CD4-positive, alpha-beta T cell (primary cell): ENCODE data around the gene PFKL. TPM values are rescaled to one million over a fixed set of nuclear protein-coding genes. Genes with fewer than 3 reads are reported as not detected.

ENCODE experiments used
- ATAC-seq: fragments of 200-7000 bp; cut with Tn5 transposase; one replicate; pipeline ENCODE4 v1.10.0; 2022; ENCODE audit warnings: mild to moderate bottlenecking; ENCODE audit not compliant: poor library complexity
- CTCF ChIA-PET: fragments of 350-600 bp; sonication (Branson Sonifier 250); formaldehyde crosslinking; loops from one replicate; lab custom pipeline; 2021; ENCODE audit warnings: antibody characterized with exemption, inconsistent platforms; lab: Charles Lee
- POLR2A ChIA-PET: fragments of 350-600 bp; sonication (Branson Sonifier 250); formaldehyde crosslinking; loops from one replicate; lab custom pipeline; 2021; ENCODE audit warnings: antibody characterized with exemption, inconsistent platforms; lab: Charles Lee
- DNase-seq, 14 experiments: peaks; one replicate each; pipeline ENCODE4 v3.0.0-alpha.2; 2013 to 2020; ENCODE audit warnings: mixed read lengths in 2 of 14
- H3K27ac ChIP-seq, 2 donors: one replicate each; pipeline versions ENCODE4 v1.5.1 to v1.7.0; 2013; ENCODE audit warnings: low read length in 2 of 2, low read depth in 1 of 2, mild to moderate bottlenecking in 1 of 2
- H3K27me3 ChIP-seq, 2 experiments: 1 replicate in 1 of 2; 2 replicates in 1 of 2; pipeline versions ENCODE4 v1.6.1 to v1.7.0; 2013; ENCODE audit warnings: low read length in 2 of 2, control low read depth in 1 of 2, mild to moderate bottlenecking in 1 of 2, moderate library complexity in 1 of 2; ENCODE audit not compliant: insufficient read depth in 2 of 2, control insufficient read depth in 1 of 2
- H3K36me3 ChIP-seq: one replicate; pipeline ENCODE4 v1.6.1; 2013; ENCODE audit warnings: low read length, control low read depth; ENCODE audit not compliant: insufficient read depth
- H3K4me1 ChIP-seq: one replicate; pipeline ENCODE4 v1.6.1; 2013; ENCODE audit warnings: low read length, control low read depth; ENCODE audit not compliant: insufficient read depth
- H3K4me3 ChIP-seq: one replicate; pipeline ENCODE4 v1.5.1; 2013; ENCODE audit warnings: mild to moderate bottlenecking, low read length, moderate library complexity
- H3K9me3 ChIP-seq, 2 experiments: 1 replicate in 1 of 2; 2 replicates in 1 of 2; pipeline versions ENCODE4 v1.6.1 to v1.7.0; 2013; ENCODE audit warnings: low read length in 2 of 2, mild to moderate bottlenecking in 2 of 2, control low read depth in 1 of 2, moderate library complexity in 1 of 2; ENCODE audit not compliant: control insufficient read depth in 1 of 2, insufficient read depth in 1 of 2
- H3K27ac Mint-ChIP-seq: one replicate; pipeline ENCODE4 v1.8.0; 2020; ENCODE audit warnings: mixed read lengths
- H3K27me3 Mint-ChIP-seq: one replicate; pipeline ENCODE4 v1.8.0; 2021; ENCODE audit warnings: mixed read lengths
- H3K36me3 Mint-ChIP-seq: one replicate; pipeline ENCODE4 v1.8.0; 2021; ENCODE audit warnings: low read depth, mixed read lengths
- H3K4me1 Mint-ChIP-seq: one replicate; pipeline ENCODE4 v1.8.0; 2021; ENCODE audit warnings: low read depth, mixed read lengths
- H3K4me3 Mint-ChIP-seq: one replicate; pipeline ENCODE4 v1.8.0; 2020; ENCODE audit warnings: mild to moderate bottlenecking, mixed read lengths
- H3K9me3 Mint-ChIP-seq: one replicate; pipeline ENCODE4 v1.8.0; 2020; ENCODE audit warnings: mixed read lengths
- intact Hi-C, 2 experiments: fragments of 100-400 bp; cut with DNase I in 1 of 2; cut with micrococcal nuclease in 1 of 2; formaldehyde crosslinking; loops; one replicate each; pipeline versions ENCODE4 v1.15.1 to v1.9.0; 2023 to 2025; cut with DNase I, micrococcal nuclease
- total RNA-seq, 174 experiments: library from RNA in 2 of 174; stranded (reverse) in 2 of 174; gene quantifications; one replicate each; pipeline ENCODE4 v1.2.3 and lab custom pipeline; 2021 to 2026
- TF ChIP-seq, protein P1 (sequence below): fragments of 200-600 bp; IDR thresholded peaks from one replicate; pipeline ENCODE4 v1.8.0; 2022; ENCODE audit warnings: antibody characterized with exemption, mild to moderate bottlenecking

PFKL gene
- total RNA-seq, 2 experiments from 2014 or later = 115 to 117 TPM

DNA sequence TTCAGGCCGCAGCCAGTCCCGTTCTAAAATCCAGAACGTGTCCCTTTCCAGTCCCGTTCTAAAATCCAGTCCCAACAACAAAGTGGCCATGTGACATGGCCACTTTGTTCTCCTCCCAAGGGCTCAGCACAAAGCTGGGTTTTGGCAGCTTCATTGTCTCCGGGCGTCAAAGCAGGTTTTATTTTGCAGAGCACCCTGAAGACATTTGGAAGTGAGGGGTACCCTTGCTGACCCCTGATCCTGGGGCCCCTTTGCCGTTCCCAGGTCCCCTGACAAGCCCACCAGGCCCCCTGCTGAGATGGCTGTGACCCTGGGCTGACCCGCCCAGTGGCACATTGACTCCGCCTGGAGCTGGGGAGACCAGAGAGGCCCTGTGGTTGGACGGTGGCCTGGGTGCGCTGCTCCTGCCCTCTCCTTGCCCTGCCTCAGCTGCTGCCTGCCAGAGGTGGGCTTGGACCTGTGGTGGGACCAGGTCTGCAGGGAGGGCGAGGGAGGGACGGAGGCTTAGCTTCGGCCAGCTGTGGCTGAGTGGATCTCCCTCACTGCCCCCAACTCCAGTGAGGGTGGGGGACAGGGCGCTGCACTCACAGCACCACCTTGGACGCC lies 4.3 kb downstream of the PFKL start:
- no peak overlapping the region for H3K4me3 ChIP-seq
- TF ChIP-seq, protein P1, sequence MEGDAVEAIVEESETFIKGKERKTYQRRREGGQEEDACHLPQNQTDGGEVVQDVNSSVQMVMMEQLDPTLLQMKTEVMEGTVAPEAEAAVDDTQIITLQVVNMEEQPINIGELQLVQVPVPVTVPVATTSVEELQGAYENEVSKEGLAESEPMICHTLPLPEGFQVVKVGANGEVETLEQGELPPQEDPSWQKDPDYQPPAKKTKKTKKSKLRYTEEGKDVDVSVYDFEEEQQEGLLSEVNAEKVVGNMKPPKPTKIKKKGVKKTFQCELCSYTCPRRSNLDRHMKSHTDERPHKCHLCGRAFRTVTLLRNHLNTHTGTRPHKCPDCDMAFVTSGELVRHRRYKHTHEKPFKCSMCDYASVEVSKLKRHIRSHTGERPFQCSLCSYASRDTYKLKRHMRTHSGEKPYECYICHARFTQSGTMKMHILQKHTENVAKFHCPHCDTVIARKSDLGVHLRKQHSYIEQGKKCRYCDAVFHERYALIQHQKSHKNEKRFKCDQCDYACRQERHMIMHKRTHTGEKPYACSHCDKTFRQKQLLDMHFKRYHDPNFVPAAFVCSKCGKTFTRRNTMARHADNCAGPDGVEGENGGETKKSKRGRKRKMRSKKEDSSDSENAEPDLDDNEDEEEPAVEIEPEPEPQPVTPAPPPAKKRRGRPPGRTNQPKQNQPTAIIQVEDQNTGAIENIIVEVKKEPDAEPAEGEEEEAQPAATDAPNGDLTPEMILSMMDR = no peak
- Mint-ChIP-seq H3K27ac (peak overlapping the region; percentile 85), H3K9me3 (no peaks in the 10 kb centered on the region), H3K4me3 (peak overlapping the region; percentile 92), H3K27me3 (no peaks in the 10 kb centered on the region), H3K36me3 (peaks cover 24% of the 10 kb centered on the region), H3K4me1 (peaks cover 34% of the 10 kb centered on the region)
- H3K27ac ChIP-seq = peak overlapping the region in 1 of 2 donors; percentile 24
- POLR2A ChIA-PET = no interaction called here
- no peak for ATAC-seq
- no peaks in the 10 kb centered on the region for H3K27me3 ChIP-seq
- CTCF ChIA-PET = no interaction called here
- H3K4me1 ChIP-seq = peaks cover 71% of the 10 kb centered on the region
- no peak for DNase-seq
- no peaks in the 10 kb centered on the region for H3K9me3 ChIP-seq
- peaks cover 35% of the 10 kb centered on the region for H3K36me3 ChIP-seq
- intact Hi-C loops = loop anchor here in 1 of 2 experiments (5.0 kb wide), 1 partner anchor 48 kb away; the partner anchor contains the start of gene TRPM2

DNA sequence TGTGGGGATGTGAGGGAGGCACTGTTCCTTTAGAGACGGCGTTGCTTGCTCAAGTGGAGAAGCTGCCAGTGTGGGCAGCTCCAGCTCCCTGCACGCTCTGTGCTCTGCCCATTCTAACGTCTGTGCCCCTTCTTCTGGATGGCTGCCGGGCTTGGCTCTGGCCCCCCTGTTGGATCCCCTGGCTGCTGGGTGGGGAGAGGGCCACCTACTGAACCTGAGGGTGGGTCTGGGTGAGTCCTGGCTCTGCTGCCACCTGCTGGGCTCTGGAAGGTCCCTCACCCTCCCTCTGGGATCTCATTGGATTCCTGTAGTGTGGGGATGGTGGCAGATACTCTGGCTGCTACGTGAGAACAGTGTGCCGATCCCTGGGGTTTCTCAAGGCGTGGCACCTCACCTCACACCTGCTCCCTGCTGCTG lies 5.0 kb downstream of the PFKL start:
- ChIA-PET POLR2A (no interaction called here), CTCF (no interaction called here)
- ATAC-seq (peak; percentile 67), DNase-seq (peak in 11 of 14 experiments; percentile 32 to 72 (median 45))
- intact Hi-C loops = loop anchor here in 1 of 2 experiments (5.0 kb wide), 1 partner anchor 47 kb away; the partner anchor contains the start of gene TRPM2
- no peaks in the 10 kb centered on the region for H3K9me3 Mint-ChIP-seq
- peak overlapping the region; percentile 64 for H3K27ac Mint-ChIP-seq
- Histone ChIP-seq H3K4me1 (peaks cover 66% of the 10 kb centered on the region), H3K9me3 (no peaks in the 10 kb centered on the region), H3K4me3 (no peak overlapping the region), H3K27ac (no peak overlapping the region), H3K27me3 (no peaks in the 10 kb centered on the region), H3K36me3 (peaks cover 41% of the 10 kb centered on the region)
- H3K27me3 Mint-ChIP-seq = no peaks in the 10 kb centered on the region
- peaks cover 30% of the 10 kb centered on the region for H3K4me1 Mint-ChIP-seq
- peaks cover 25% of the 10 kb centered on the region for H3K36me3 Mint-ChIP-seq
- peak overlapping the region; percentile 84 for H3K4me3 Mint-ChIP-seq
- TF ChIP-seq, protein P1 = peak; percentile 39

DNA sequence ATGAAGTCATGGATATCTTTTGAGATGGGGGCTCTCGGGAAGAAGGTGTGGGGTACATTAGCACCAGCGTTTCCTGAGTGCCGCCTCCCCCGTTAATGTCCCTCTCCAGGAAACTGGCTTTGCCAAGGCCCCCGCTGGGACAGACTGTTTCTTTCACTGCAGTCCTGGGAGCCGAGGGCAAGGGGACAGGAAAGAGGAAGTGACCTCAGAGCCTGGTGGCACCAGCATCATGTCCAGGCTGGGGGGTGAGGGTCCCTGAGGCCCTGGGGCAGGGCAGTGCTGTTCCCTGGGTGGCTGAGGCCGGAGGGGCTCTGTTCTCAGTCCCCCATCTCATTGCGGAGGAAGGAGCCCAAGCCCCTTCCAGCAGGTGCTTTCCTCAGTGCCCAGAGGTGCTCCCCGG lies 5.8 kb downstream of the PFKL start:
- intact Hi-C loops = no loop called here
- peaks cover 64% of the 10 kb centered on the region for H3K4me1 ChIP-seq
- H3K27ac ChIP-seq = no peak overlapping the region
- CTCF ChIA-PET = no interaction called here
- peak overlapping the region; percentile 64 for H3K27ac Mint-ChIP-seq
- H3K9me3 Mint-ChIP-seq = no peaks in the 10 kb centered on the region
- POLR2A ChIA-PET = no interaction called here
- H3K4me3 ChIP-seq = no peak overlapping the region
- ATAC-seq (no peak), DNase-seq (no peak)
- peaks cover 25% of the 10 kb centered on the region for H3K36me3 Mint-ChIP-seq
- peak overlapping the region; percentile 56 for H3K4me3 Mint-ChIP-seq
- H3K4me1 Mint-ChIP-seq = peaks cover 30% of the 10 kb centered on the region
- H3K27me3 ChIP-seq = no peaks in the 10 kb centered on the region
- no peaks in the 10 kb centered on the region for H3K9me3 ChIP-seq
- H3K36me3 ChIP-seq = peaks cover 49% of the 10 kb centered on the region
- H3K27me3 Mint-ChIP-seq = no peaks in the 10 kb centered on the region
- TF ChIP-seq, protein P1 = no peak
